Duodenal mucosa (tissue), 2 donors: ENCODE measurements around the gene DPP10.

Experiments
- H3K27ac ChIP-seq: one replicate; pipeline ENCODE4 v1.7.0; 2013; ENCODE audit warnings: low read depth, low read length
- H3K27me3 ChIP-seq, 2 donors: one replicate each; pipeline ENCODE4 v1.7.0; 2013; ENCODE audit warnings: low read length in 2 of 2, control low read depth in 1 of 2; ENCODE audit not compliant: insufficient read depth in 2 of 2, control insufficient read depth in 1 of 2
- H3K36me3 ChIP-seq, 2 donors: one replicate each; pipeline ENCODE4 v1.7.0; 2013; ENCODE audit warnings: low read length in 2 of 2, control low read depth in 1 of 2; ENCODE audit not compliant: insufficient read depth in 2 of 2, control insufficient read depth in 1 of 2
- H3K4me1 ChIP-seq, 2 donors: one replicate each; pipeline ENCODE4 v1.7.0; 2013; ENCODE audit warnings: low read length in 2 of 2, control low read depth in 1 of 2; ENCODE audit not compliant: insufficient read depth in 2 of 2, control insufficient read depth in 1 of 2
- H3K4me3 ChIP-seq, 2 donors: one replicate each; pipeline ENCODE4 v1.7.0; 2013; ENCODE audit warnings: low read length in 2 of 2, low read depth in 1 of 2
- H3K9ac ChIP-seq, 2 donors: one replicate each; pipeline ENCODE4 v1.7.0; 2013; ENCODE audit warnings: low read length in 2 of 2, low read depth in 1 of 2
- H3K9me3 ChIP-seq, 2 donors: one replicate each; pipeline ENCODE4 v1.7.0; 2013; ENCODE audit warnings: low read length in 2 of 2, control low read depth in 1 of 2; ENCODE audit not compliant: control insufficient read depth in 1 of 2

The DPP10 gene

GRCh38 chr2:115169814-115170213 lies 727.4 kb downstream of the DPP10 start:
- H3K9me3 ChIP-seq, result no peaks in the 10 kb centered on the region

DNA sequence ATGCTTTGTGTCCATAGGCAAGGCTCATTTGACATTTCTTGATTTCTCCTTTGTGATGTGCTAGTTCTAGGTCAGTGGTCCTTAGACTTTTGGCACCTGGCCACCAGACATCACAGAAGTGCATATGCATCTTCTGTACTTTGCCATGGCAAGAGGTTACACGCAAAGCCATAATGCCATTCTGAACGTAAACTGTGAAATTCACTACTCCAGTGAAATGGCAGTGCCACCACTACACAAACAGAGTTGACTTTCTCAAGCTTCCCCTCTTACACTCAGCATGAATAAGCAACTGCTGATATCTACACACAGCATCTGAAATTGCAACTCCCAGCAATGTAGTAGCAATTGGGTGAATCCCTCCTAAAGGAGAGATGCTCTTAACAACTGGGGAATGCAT lies 729.3 kb downstream of the DPP10 start:
- Histone ChIP-seq H3K27me3 (no peaks in the 10 kb centered on the region), H3K9ac (no peak overlapping the region), H3K4me1 (no peaks in the 10 kb centered on the region), H3K27ac (no peak overlapping the region), H3K36me3 (no peaks in the 10 kb centered on the region), H3K4me3 (no peak overlapping the region), H3K9me3 (no peaks in the 10 kb centered on the region)

More at GRCh38 chr2:115169814-115170213, 727.4 kb downstream of the DPP10 start:
- Histone ChIP-seq H3K36me3 (no peaks in the 10 kb centered on the region), H3K27me3 (no peaks in the 10 kb centered on the region), H3K27ac (no peak overlapping the region), H3K4me3 (no peak overlapping the region), H3K4me1 (no peaks in the 10 kb centered on the region), H3K9ac (no peak overlapping the region)

DNA sequence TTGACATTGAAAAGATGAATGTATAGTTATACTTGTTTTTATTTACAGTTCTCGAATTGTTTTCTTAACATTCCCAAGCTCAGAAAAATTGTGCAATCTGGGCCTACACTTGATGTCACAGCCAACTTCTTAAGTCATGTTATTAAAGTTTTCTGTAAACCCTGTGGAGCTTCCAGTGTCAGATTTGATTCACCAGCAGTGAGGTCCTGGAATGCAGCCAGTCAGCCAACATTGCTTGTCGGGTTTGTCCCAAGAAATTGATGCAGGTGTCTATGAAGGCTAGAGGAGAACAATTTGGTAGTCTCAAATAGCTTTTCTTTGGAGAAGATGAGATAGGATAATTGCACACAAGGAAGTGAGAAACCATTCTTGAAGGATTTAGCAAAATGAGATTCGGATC lies 732.2 kb downstream of the DPP10 start:
- Histone ChIP-seq H3K4me3 (no peak overlapping the region), H3K36me3 (no peaks in the 10 kb centered on the region), H3K9ac (no peak overlapping the region), H3K4me1 (no peaks in the 10 kb centered on the region), H3K27ac (no peak overlapping the region), H3K27me3 (no peaks in the 10 kb centered on the region), H3K9me3 (no peaks in the 10 kb centered on the region)

DNA sequence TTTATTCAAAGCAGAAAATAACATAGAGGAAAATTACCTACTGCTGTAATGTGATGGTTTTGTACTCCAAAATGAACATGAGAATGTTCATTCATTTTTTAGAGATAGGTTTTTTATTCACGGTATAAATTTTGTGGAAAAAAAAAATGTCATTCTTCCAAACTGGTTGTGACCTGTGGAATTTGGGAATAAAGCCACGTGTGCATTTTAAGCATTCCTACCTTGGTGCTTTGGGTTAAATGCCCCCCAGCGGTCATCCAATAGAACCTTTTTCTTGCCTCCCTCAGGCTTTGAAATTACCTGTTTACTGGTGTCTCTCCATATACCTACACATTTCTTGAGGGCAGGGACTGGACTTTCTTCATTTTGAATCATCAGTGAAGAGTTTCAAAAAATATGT lies 740.7 kb downstream of the DPP10 start:
- Histone ChIP-seq H3K27me3 (no peaks in the 10 kb centered on the region), H3K36me3 (no peaks in the 10 kb centered on the region), H3K4me3 (no peak overlapping the region), H3K4me1 (no peaks in the 10 kb centered on the region), H3K9me3 (no peaks in the 10 kb centered on the region), H3K27ac (no peak overlapping the region), H3K9ac (no peak overlapping the region)

- H3K36me3 ChIP-seq, result no peaks in the 10 kb centered on the region
- H3K9ac ChIP-seq, result no peak overlapping the region
- no peak overlapping the region for H3K4me3 ChIP-seq
- no peak overlapping the region for H3K27ac ChIP-seq
- H3K9me3 ChIP-seq, result no peaks in the 10 kb centered on the region
- no peaks in the 10 kb centered on the region for H3K4me1 ChIP-seq
- H3K27me3 ChIP-seq, result no peaks in the 10 kb centered on the region
These were observed 748.0 kb downstream of the DPP10 start for GRCh38 chr2:115190459-115190858.

- no peaks in the 10 kb centered on the region for H3K36me3 ChIP-seq
- H3K4me1 ChIP-seq, result no peaks in the 10 kb centered on the region
- H3K27ac ChIP-seq, result no peak overlapping the region
These were observed 752.2 kb downstream of the DPP10 start for GRCh38 chr2:115194623-115195022.

DNA sequence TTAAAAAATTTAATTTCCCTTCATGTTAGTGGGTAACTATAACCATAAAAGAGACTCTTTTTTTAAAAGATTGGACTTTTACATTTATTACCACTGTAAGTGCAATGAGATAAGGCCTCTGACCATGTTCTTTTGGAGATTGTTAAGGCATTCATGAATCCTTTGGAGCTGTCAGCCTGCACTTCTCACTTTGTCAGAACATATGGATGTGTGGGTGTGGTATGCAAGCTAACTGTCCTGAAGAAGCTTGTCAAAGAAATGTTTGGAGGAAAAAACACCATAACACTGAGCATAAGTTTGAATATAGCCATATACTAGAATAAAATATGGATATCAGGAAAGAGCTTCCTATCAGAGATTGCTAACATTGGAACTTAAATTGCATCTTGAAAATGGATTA lies 754.1 kb downstream of the DPP10 start:
- no peak overlapping the region for H3K9ac ChIP-seq
- H3K4me3 ChIP-seq, result no peak overlapping the region
- H3K27me3 ChIP-seq, result no peaks in the 10 kb centered on the region
- H3K9me3 ChIP-seq, result no peaks in the 10 kb centered on the region
- no peaks in the 10 kb centered on the region for H3K36me3 ChIP-seq
- no peaks in the 10 kb centered on the region for H3K4me1 ChIP-seq
- H3K27ac ChIP-seq, result no peak overlapping the region

More at GRCh38 chr2:115194623-115195022, 752.2 kb downstream of the DPP10 start:
- H3K27me3 ChIP-seq, result no peaks in the 10 kb centered on the region
- H3K9ac ChIP-seq, result no peak overlapping the region
- H3K4me3 ChIP-seq, result no peak overlapping the region
- H3K9me3 ChIP-seq, result no peaks in the 10 kb centered on the region

GRCh38 chr2:115199966-115200365 lies 757.5 kb downstream of the DPP10 start:
- Histone ChIP-seq H3K9me3 (no peaks in the 10 kb centered on the region), H3K27me3 (no peaks in the 10 kb centered on the region), H3K27ac (no peak overlapping the region), H3K9ac (no peak overlapping the region), H3K4me3 (no peak overlapping the region), H3K4me1 (no peaks in the 10 kb centered on the region), H3K36me3 (no peaks in the 10 kb centered on the region)

DNA sequence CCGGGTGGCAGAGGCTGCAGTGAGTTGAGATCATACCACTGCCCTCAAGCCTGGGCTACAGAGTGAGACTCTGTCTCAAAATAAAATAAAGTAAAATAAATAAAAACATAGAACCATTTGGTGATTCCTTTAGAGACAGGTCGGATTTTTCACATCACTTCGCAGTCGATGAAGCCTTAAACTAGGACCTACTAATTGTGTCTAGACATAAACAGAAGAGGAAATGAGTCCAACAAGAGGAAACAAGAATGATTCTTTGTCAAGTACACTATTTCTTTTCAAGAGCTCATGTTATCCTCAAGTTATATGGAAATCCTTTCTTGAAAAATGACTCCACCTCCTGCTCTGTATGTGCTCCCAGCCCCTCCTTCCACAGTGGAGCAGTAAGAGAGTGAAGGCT lies 758.9 kb downstream of the DPP10 start:
- no peaks in the 10 kb centered on the region for H3K9me3 ChIP-seq
- H3K9ac ChIP-seq, result no peak overlapping the region
- H3K4me1 ChIP-seq, result no peaks in the 10 kb centered on the region
- no peak overlapping the region for H3K27ac ChIP-seq
- H3K4me3 ChIP-seq, result no peak overlapping the region
- no peaks in the 10 kb centered on the region for H3K36me3 ChIP-seq
- H3K27me3 ChIP-seq, result no peaks in the 10 kb centered on the region

- no peaks in the 10 kb centered on the region for H3K9me3 ChIP-seq
- no peaks in the 10 kb centered on the region for H3K36me3 ChIP-seq
- no peaks in the 10 kb centered on the region for H3K4me1 ChIP-seq
These were observed 766.2 kb downstream of the DPP10 start for GRCh38 chr2:115208493-115209164.

GRCh38 chr2:115214050-115214449 lies 771.6 kb downstream of the DPP10 start:
- Histone ChIP-seq H3K9me3 (no peaks in the 10 kb centered on the region), H3K36me3 (no peaks in the 10 kb centered on the region), H3K4me3 (no peak overlapping the region), H3K27ac (no peak overlapping the region), H3K4me1 (no peaks in the 10 kb centered on the region), H3K27me3 (no peaks in the 10 kb centered on the region), H3K9ac (no peak overlapping the region)

More at GRCh38 chr2:115208493-115209164, 766.2 kb downstream of the DPP10 start:
- Histone ChIP-seq H3K27ac (no peak overlapping the region), H3K27me3 (no peaks in the 10 kb centered on the region), H3K4me3 (no peak overlapping the region), H3K9ac (no peak overlapping the region)
